ENCODE results near the gene NAALAD2.
"Not testable (repeated sequence)": the region's sequence is repeated elsewhere in the genome, so short reads cannot be mapped to it uniquely, and the experiment has no call there.

Gene NAALAD2

GRCh38 chr11:90134478-90135003 lies at the start of gene NAALAD2:
Gene NAALAD2, plus strand, starts transcription at chr11:90134663. Its CDS starts 96 bp downstream, at chr11:90134759.
- DNase-seq (ENCODE audit: low read depth in 2 of 2) = peak; percentile 3 to 6

GRCh38 chr11:90085650-90086049 lies 48.8 kb upstream of the NAALAD2 start, which contains the start of gene UBTFL1:
Gene UBTFL1, plus strand, starts transcription at chr11:90085950. Its CDS starts 0 bp downstream, at chr11:90085950.
- not testable (repeated sequence) for DNase-seq (ENCODE audit: low read depth in 2 of 2)

DNA sequence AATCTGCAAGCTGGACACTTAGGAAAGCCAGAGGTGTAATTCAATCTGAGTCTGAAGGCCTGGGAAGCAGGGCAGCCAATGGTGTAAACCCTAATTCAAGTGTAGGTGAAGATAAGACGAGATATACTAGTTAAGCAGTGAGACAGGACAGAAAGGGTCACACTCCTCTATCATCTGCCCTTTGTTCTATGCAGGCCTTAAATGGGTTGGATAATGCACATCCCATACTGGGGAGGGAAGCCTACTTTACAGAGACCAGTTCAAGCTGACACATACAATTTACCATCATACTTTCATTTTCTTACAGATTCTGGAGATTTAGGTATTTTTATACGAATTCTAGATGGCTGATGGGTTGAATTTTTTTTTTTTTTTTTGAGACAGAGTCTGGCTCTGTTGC lies 45.7 kb upstream of the NAALAD2 start:
- DNase-seq (ENCODE audit: low read depth in 2 of 2) = not testable (repeated sequence)

GRCh38 chr11:90095230-90095924 lies 39.1 kb upstream of the NAALAD2 start:
- not testable (repeated sequence) for DNase-seq (ENCODE audit: low read depth in 2 of 2)

DNA sequence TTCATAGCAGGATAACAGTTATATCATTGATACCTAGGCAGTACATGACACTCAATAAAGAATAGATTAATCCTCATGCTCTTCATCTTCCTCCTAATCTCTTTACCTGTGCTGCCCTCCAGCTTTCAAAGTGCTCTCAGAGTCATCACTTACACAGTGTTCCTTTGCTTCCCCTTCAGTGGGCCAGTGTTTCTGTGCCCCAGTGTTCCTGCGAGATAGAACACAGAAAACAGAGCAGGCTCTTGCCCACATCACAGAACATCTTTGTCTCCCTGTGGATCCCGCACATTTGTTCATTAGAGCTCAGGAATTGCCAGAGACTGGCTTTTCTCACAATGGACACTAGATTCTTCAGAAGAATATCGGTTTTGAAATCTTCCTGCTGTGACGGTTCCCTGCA lies 36.2 kb upstream of the NAALAD2 start:
- not testable (repeated sequence) for DNase-seq (ENCODE audit: low read depth in 2 of 2)

- no peak for DNase-seq (ENCODE audit: low read depth in 2 of 2)
Observed at GRCh38 chr11:90100431-90100830, 34.0 kb upstream of the NAALAD2 start.

- DNase-seq (ENCODE audit: low read depth in 2 of 2) = no peak
Observed at GRCh38 chr11:90113541-90113940, 20.9 kb upstream of the NAALAD2 start.

- no peak for DNase-seq (ENCODE audit: low read depth in 2 of 2)
Observed at GRCh38 chr11:90120191-90120590, 14.3 kb upstream of the NAALAD2 start.

DNA sequence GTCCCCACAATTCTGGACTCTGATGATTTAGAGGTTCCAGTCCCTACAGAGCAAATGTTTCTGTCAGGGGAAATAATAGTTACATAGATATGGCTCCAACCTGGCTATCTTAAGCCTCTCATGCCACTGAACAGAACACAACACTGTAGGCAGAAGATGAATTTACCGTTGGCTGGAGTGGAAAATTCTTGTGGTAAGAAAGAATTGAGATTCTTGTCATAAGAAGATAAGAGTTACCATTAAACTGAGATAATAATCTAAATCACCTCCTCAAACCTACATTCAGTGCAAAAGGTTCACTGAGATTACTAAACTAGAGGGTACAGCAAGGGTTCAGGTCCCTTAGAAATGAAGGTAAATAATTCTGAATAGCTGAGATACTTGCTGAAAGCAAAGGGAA lies 10.1 kb upstream of the NAALAD2 start:
- DNase-seq (ENCODE audit: low read depth in 2 of 2) = no peak

- no peak for DNase-seq (ENCODE audit: low read depth in 2 of 2)
Observed at GRCh38 chr11:90124946-90125345, 9.5 kb upstream of the NAALAD2 start.

GRCh38 chr11:90133560-90134477 lies 644 bp upstream of the NAALAD2 start:
- no peak for DNase-seq (ENCODE audit: low read depth in 2 of 2)

GRCh38 chr11:90135016-90135415 lies 553 bp downstream of the NAALAD2 start:
- peak in 1 of 2 experiments; percentile 1 for DNase-seq (ENCODE audit: low read depth in 2 of 2)

DNA sequence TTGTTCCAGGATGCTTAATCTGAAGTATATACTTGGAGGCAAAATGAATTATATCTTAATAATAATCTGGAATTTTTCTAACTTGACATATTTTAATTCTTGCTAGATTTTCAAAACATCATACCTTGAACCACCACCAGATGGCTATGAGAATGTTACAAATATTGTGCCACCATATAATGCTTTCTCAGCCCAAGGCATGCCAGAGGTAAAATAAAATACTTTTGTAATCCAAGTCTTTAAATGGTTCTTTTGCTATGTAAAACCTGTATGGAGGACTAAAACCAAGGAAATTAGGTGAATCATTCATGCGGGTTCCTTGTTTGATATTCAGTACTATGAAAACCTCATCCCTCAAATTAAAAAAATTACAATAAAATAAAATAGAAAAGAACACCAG lies 14.4 kb downstream of the NAALAD2 start:
- DNase-seq (ENCODE audit: low read depth in 2 of 2) = no peak

DNA sequence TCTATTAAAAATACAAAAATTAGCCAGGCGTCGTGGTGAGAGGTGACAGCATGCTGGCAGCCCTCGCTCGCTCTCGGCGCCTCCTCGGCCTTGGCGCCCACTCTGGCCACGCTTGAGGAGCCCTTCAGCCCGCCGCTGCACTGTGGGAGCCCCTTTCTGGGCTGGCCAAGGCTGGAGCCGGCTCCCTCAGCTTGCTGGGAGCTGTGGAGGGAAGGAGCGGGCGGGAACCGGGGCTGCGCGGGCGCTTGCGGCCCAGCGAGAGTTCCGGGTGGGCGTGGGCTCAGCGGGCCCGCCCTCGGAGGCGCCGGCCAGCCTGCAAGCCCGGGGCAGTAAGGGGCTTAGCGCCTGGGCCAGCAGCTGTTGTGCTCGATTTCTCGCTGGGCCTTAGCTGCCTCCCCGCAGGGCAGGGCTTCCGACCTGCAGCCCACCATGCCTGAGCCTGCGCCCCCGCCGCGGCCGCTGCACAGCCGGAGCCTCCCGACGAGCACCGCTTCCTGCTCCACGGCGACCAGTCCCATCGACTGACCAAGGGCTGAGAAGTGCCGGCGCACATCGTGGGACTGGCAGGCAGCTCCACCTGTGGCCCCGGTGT lies 32.6 kb downstream of the NAALAD2 start:
- not testable (repeated sequence) for DNase-seq (ENCODE audit: low read depth in 2 of 2)

- not testable (repeated sequence) for DNase-seq (ENCODE audit: low read depth in 2 of 2)
Observed at GRCh38 chr11:90167704-90168103, 33.2 kb downstream of the NAALAD2 start.

- no peak for DNase-seq (ENCODE audit: low read depth in 2 of 2)
Observed at GRCh38 chr11:90168571-90168970, 34.1 kb downstream of the NAALAD2 start.

- no peak for DNase-seq (ENCODE audit: low read depth in 2 of 2)
Observed at GRCh38 chr11:90171359-90171758, 36.9 kb downstream of the NAALAD2 start.

DNA sequence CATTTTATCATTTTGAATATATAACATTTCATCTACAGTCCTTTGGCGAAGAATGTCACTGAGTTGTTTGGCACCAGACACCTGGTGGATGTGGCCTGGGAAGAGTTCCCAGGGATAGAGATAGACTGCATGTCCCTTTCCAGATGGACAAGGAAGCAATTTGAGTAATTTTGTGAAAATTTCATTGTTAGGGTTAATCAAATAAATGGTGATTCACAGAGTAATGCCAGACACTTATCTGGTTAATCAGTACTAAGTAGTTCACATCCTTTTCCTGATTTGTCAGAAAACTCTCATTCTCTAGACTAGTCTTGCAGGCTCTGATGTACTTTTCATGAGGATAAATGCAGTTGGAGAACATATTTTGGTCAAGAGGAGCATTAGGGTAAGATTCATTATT lies 41.6 kb downstream of the NAALAD2 start:
- DNase-seq (ENCODE audit: low read depth in 2 of 2) = no peak

DNA sequence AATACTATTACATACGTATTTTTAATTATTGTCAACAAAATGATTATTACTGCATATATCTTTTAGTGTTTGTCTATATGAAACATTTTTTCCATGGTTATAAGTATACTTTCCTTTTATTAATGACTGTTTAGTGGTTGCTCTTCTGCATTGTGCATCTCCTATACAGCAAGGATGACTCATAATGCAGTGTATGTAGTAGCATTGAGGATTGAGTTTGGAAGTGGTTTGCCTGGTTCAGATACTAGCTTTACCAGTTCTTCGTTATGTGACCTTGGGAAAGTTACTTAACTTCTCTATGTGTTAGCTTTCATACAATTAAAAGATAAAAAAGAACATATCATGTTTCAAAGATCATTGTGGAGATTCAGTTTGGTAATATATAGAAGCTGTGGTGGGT lies 44.3 kb downstream of the NAALAD2 start:
- DNase-seq (ENCODE audit: low read depth in 2 of 2) = no peak

DNA sequence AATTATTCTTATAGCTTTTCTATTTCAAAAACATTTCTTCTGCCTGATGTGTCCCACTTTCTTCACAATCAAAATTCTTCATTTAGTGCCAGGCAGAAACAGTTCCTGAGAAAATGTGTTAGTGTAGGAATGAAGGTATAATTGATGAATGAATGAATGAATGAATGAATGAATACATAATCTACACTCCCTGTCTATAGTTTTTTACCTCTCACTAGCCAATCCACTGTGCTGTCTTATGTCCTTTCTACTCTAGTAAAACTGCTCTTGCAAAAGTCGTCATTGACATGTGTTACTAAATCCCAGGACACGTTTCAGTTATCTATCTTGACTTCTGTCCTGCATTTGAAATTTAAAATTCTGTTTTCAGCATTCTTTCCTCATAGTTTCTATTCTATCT lies 45.5 kb downstream of the NAALAD2 start:
- DNase-seq (ENCODE audit: low read depth in 2 of 2) = no peak

DNA sequence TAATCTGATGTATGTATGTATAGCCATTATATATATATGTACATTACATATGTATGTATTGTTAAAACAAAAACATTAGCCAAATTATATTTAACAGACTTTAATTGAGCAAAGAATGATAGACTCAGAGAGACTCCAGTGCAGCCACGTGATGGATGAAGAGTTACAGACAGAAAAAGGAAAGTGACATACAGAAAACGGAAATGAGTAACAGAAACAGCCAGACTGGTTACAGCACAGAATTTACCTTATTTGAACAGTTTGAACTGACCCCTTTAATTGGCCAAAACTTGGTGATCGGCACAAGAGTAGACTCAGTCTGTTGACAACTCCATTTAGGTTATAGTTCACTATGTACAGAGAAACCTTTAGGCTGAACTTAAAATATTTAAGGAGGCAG lies 53.4 kb downstream of the NAALAD2 start:
- no peak for DNase-seq (ENCODE audit: low read depth in 2 of 2)

GRCh38 chr11:90189011-90189410 lies 54.5 kb downstream of the NAALAD2 start:
- DNase-seq (ENCODE audit: low read depth in 2 of 2) = no peak
